Activated naive CD4-positive, alpha-beta T cell treated with anti-CD3 and anti-CD28 coated beads, Interleukin-2, amount 10 ng/mL, durations not matched to agents 7 days and 5 days (primary cell): Measurements from ENCODE around the gene CAMK2N2.

Experiments
- CTCF ChIA-PET: fragments of 350-600 bp; sonication (Branson Sonifier 250); formaldehyde crosslinking; loops from one replicate; lab custom pipeline; 2021; ENCODE audit warnings: antibody characterized with exemption; lab: Charles Lee
- DNase-seq: peaks from one replicate; pipeline ENCODE4 v3.0.0-alpha.2; 2020
- H3K27ac Mint-ChIP-seq: one replicate; pipeline ENCODE4 v1.8.0; 2021; ENCODE audit warnings: mild to moderate bottlenecking, moderate library complexity, mixed read lengths
- H3K27me3 Mint-ChIP-seq: one replicate; pipeline ENCODE4 v1.8.0; 2021; ENCODE audit warnings: mild to moderate bottlenecking, mixed read lengths
- H3K36me3 Mint-ChIP-seq: one replicate; pipeline ENCODE4 v1.8.0; 2021; ENCODE audit warnings: mixed read lengths
- H3K4me1 Mint-ChIP-seq: one replicate; pipeline ENCODE4 v1.8.0; 2021; ENCODE audit warnings: mixed read lengths
- H3K4me3 Mint-ChIP-seq: one replicate; pipeline ENCODE4 v1.8.0; 2021; ENCODE audit warnings: mild to moderate bottlenecking, moderate library complexity, mixed read lengths
- H3K9me3 Mint-ChIP-seq: one replicate; pipeline ENCODE4 v1.8.0; 2021; ENCODE audit warnings: mixed read lengths

The CAMK2N2 gene

GRCh38 chr3:184259878-184260723 lies 1.3 kb downstream of the CAMK2N2 start:
- peak overlapping the region; percentile 58 for H3K4me3 Mint-ChIP-seq
- H3K27ac Mint-ChIP-seq, result no peak overlapping the region
- H3K27me3 Mint-ChIP-seq, result peaks cover 74% of the 10 kb centered on the region
- DNase-seq, result peak; percentile 61
- H3K36me3 Mint-ChIP-seq, result peaks cover 3% of the 10 kb centered on the region
- peaks cover 22% of the 10 kb centered on the region for H3K4me1 Mint-ChIP-seq
- no peaks in the 10 kb centered on the region for H3K9me3 Mint-ChIP-seq
- CTCF ChIA-PET, result interaction anchor here (1.0 to 1.3 kb wide), 2 partner anchors 10 to 33 kb away, joined by 3 read pairs; no protein-coding TSS in a partner anchor

- Mint-ChIP-seq H3K9me3 (no peaks in the 10 kb centered on the region), H3K27ac (no peak overlapping the region), H3K27me3 (peaks cover 70% of the 10 kb centered on the region), H3K36me3 (peaks cover 3% of the 10 kb centered on the region), H3K4me3 (peak overlapping the region; percentile 38), H3K4me1 (peaks cover 22% of the 10 kb centered on the region)
- CTCF ChIA-PET, result interaction anchor here (1.0 to 1.3 kb wide), 2 partner anchors 9 to 32 kb away, joined by 3 read pairs; no protein-coding TSS in a partner anchor
- DNase-seq, result no peak
Observed at GRCh38 chr3:184259396-184259877, 1.9 kb downstream of the CAMK2N2 start.

GRCh38 chr3:184258926-184259325 lies 2.4 kb downstream of the CAMK2N2 start:
- H3K4me3 Mint-ChIP-seq, result peak overlapping the region; percentile 38
- no peak for DNase-seq
- peaks cover 3% of the 10 kb centered on the region for H3K36me3 Mint-ChIP-seq
- CTCF ChIA-PET, result interaction anchor here (1.2 to 1.6 kb wide), 2 partner anchors 9 to 32 kb away, joined by 5 to 6 read pairs; partner anchors contain the start of gene EEF1AKMT4
- peaks cover 22% of the 10 kb centered on the region for H3K4me1 Mint-ChIP-seq
- no peak overlapping the region for H3K27ac Mint-ChIP-seq
- H3K9me3 Mint-ChIP-seq, result no peaks in the 10 kb centered on the region
- peaks cover 64% of the 10 kb centered on the region for H3K27me3 Mint-ChIP-seq

GRCh38 chr3:184257083-184257915 lies 4.1 kb downstream of the CAMK2N2 start:
- Mint-ChIP-seq H3K4me1 (peaks cover 18% of the 10 kb centered on the region), H3K4me3 (no peak overlapping the region), H3K9me3 (no peaks in the 10 kb centered on the region), H3K36me3 (peaks cover 3% of the 10 kb centered on the region), H3K27ac (no peak overlapping the region), H3K27me3 (peaks cover 48% of the 10 kb centered on the region)
- CTCF ChIA-PET, result interaction anchor here (0.6 to 2.8 kb wide), 3 partner anchors 30 to 361 kb away, joined by 3 to 21 read pairs (median 6); no protein-coding TSS in a partner anchor
- no peak for DNase-seq

GRCh38 chr3:184255291-184256039 lies 5.9 kb downstream of the CAMK2N2 start:
- Mint-ChIP-seq H3K4me3 (no peak overlapping the region), H3K27ac (no peak overlapping the region)
- CTCF ChIA-PET, result interaction anchor here (2.3 to 2.8 kb wide), 2 partner anchors 28 to 359 kb away, joined by 8 to 21 read pairs; no protein-coding TSS in a partner anchor

GRCh38 chr3:184250167-184250828 lies 11.1 kb downstream of the CAMK2N2 start:
- CTCF ChIA-PET, result interaction anchor here (0.7 to 1.4 kb wide), 15 partner anchors 8 to 365 kb away, joined by 3 to 26 read pairs (median 3); partner anchors contain the start of gene PARL
- H3K9me3 Mint-ChIP-seq, result no peaks in the 10 kb centered on the region
- peaks cover 4% of the 10 kb centered on the region for H3K36me3 Mint-ChIP-seq
- H3K4me1 Mint-ChIP-seq, result peaks cover 27% of the 10 kb centered on the region
- no peaks in the 10 kb centered on the region for H3K27me3 Mint-ChIP-seq
- H3K27ac Mint-ChIP-seq, result peak overlapping the region; percentile 98
- peak; percentile 94 for DNase-seq
- H3K4me3 Mint-ChIP-seq, result peak overlapping the region; percentile 90

More at GRCh38 chr3:184255291-184256039, 5.9 kb downstream of the CAMK2N2 start:
- H3K36me3 Mint-ChIP-seq, result peaks cover 3% of the 10 kb centered on the region
- DNase-seq, result no peak
- peaks cover 30% of the 10 kb centered on the region for H3K27me3 Mint-ChIP-seq
- H3K9me3 Mint-ChIP-seq, result no peaks in the 10 kb centered on the region
- peaks cover 16% of the 10 kb centered on the region for H3K4me1 Mint-ChIP-seq

- no peaks in the 10 kb centered on the region for H3K27me3 Mint-ChIP-seq
- H3K9me3 Mint-ChIP-seq, result no peaks in the 10 kb centered on the region
- peaks cover 27% of the 10 kb centered on the region for H3K4me1 Mint-ChIP-seq
- peaks cover 9% of the 10 kb centered on the region for H3K36me3 Mint-ChIP-seq
- CTCF ChIA-PET, result interaction anchor here (0.7 to 1.4 kb wide), 16 partner anchors 9 to 365 kb away, joined by 3 to 26 read pairs (median 3); partner anchors contain the start of gene PARL
- H3K27ac Mint-ChIP-seq, result peak within 1 kb of the TSS; percentile 98
- H3K4me3 Mint-ChIP-seq, result peak within 1 kb of the TSS; percentile 90
- peak; percentile 98 for DNase-seq
Observed at GRCh38 chr3:184249412-184250166, 11.8 kb downstream of the CAMK2N2 start, which contains the start of gene EEF1AKMT4. EEF1AKMT4 (plus strand) TSS chr3:184249672; CDS start chr3:184249695, 23 bp downstream.

- peak within 1 kb of the TSS; percentile 98 for H3K27ac Mint-ChIP-seq
- H3K27me3 Mint-ChIP-seq, result no peaks in the 10 kb centered on the region
- CTCF ChIA-PET, result interaction anchor here (0.8 to 1.4 kb wide), 5 partner anchors 8 to 352 kb away, joined by 3 to 5 read pairs (median 4); no protein-coding TSS in a partner anchor
- peaks cover 27% of the 10 kb centered on the region for H3K4me1 Mint-ChIP-seq
- no peaks in the 10 kb centered on the region for H3K9me3 Mint-ChIP-seq
- H3K36me3 Mint-ChIP-seq, result peaks cover 11% of the 10 kb centered on the region
- H3K4me3 Mint-ChIP-seq, result peak within 1 kb of the TSS; percentile 90
- peak; percentile 90 for DNase-seq
Observed at GRCh38 chr3:184248454-184249411, 12.6 kb downstream of the CAMK2N2 start, which contains the start of gene ALG3. ALG3 (minus strand) TSS chr3:184248962; CDS start chr3:184248940, 22 bp downstream.

GRCh38 chr3:184242297-184242685 lies 19.1 kb downstream of the CAMK2N2 start:
- Mint-ChIP-seq H3K36me3 (peaks cover 9% of the 10 kb centered on the region), H3K4me3 (no peak overlapping the region), H3K27me3 (peaks cover 4% of the 10 kb centered on the region), H3K27ac (no peak overlapping the region), H3K4me1 (peaks cover 4% of the 10 kb centered on the region), H3K9me3 (no peaks in the 10 kb centered on the region)
- DNase-seq, result no peak
- CTCF ChIA-PET, result interaction anchor here (1.0 to 6.5 kb wide), 2 partner anchors 15 to 283 kb away, joined by 3 to 58 read pairs; partner anchors contain the start of gene VWA5B2

GRCh38 chr3:184241447-184242296 lies 19.7 kb downstream of the CAMK2N2 start:
- Mint-ChIP-seq H3K4me3 (no peak overlapping the region), H3K27me3 (peaks cover 5% of the 10 kb centered on the region)

More at GRCh38 chr3:184241447-184242296, 19.7 kb downstream of the CAMK2N2 start:
- Mint-ChIP-seq H3K36me3 (peaks cover 9% of the 10 kb centered on the region), H3K4me1 (peaks cover 3% of the 10 kb centered on the region), H3K9me3 (no peaks in the 10 kb centered on the region), H3K27ac (no peak overlapping the region)
- peak; percentile 35 for DNase-seq
- CTCF ChIA-PET, result interaction anchor here (1.0 to 6.5 kb wide), 5 partner anchors 8 to 346 kb away, joined by 3 to 58 read pairs (median 3); partner anchors contain the start of genes EEF1AKMT4 and VWA5B2
